Stomach (tissue), 4 donors: ENCODE results near the gene STAT6.

ENCODE experiments used
- EP300 ChIP-seq: sonication (generic); formaldehyde crosslinking; IDR thresholded peaks from one replicate; pipeline ENCODE4 v1.6.1; 2017; ENCODE audit warnings: antibody characterized with exemption
- POLR2A ChIP-seq, 4 donors: fragments of 450-650 bp; IDR thresholded peaks; one replicate each; pipeline ENCODE4 v1.6.1; 2016; ENCODE audit warnings: antibody characterized with exemption in 4 of 4, control low read depth in 2 of 4, mild to moderate bottlenecking in 1 of 4, moderate library complexity in 1 of 4
- POLR2AphosphoS5 ChIP-seq, 3 donors: sonication (generic); formaldehyde crosslinking; IDR thresholded peaks; one replicate each; pipeline ENCODE4 v1.6.1; 2016; ENCODE audit warnings: antibody characterized with exemption in 3 of 3
- TF ChIP-seq, protein P1 (sequence below), 7 experiments: fragments of 450-650 bp in 4 of 7; fragments of 200-600 bp in 3 of 7; sonication (generic) in 3 of 7; IDR thresholded peaks; one replicate each; pipeline ENCODE4 v1.5.1; 2016 to 2019; ENCODE audit warnings: antibody characterized with exemption in 7 of 7, control low read depth in 2 of 7, mild to moderate bottlenecking in 1 of 7

DNA sequence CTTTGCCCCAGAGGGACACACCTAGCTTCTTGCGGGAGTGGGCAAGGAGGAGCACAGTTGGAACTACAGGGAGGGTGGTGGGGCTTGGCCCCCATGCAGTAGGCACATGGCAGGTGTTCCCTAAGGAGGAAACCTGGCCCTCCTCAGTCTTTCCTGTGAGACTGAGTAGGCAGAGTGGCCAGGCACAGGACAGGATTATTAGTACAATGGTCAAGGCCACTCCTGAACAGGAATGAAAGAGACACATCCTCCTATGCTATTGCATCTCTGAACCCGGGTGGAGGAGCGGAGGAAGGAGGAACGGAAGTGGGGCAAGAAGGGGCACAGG lies 62.1 kb downstream of the STAT6 start:
- TF ChIP-seq, protein P1, sequence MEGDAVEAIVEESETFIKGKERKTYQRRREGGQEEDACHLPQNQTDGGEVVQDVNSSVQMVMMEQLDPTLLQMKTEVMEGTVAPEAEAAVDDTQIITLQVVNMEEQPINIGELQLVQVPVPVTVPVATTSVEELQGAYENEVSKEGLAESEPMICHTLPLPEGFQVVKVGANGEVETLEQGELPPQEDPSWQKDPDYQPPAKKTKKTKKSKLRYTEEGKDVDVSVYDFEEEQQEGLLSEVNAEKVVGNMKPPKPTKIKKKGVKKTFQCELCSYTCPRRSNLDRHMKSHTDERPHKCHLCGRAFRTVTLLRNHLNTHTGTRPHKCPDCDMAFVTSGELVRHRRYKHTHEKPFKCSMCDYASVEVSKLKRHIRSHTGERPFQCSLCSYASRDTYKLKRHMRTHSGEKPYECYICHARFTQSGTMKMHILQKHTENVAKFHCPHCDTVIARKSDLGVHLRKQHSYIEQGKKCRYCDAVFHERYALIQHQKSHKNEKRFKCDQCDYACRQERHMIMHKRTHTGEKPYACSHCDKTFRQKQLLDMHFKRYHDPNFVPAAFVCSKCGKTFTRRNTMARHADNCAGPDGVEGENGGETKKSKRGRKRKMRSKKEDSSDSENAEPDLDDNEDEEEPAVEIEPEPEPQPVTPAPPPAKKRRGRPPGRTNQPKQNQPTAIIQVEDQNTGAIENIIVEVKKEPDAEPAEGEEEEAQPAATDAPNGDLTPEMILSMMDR (IDR thresholded peaks at IDR 0.05) = no peak
- no peak for TF ChIP-seq POLR2A (IDR thresholded peaks at IDR 0.05)
- no peak for TF ChIP-seq POLR2AphosphoS5 (IDR thresholded peaks at IDR 0.05)
- no peak for TF ChIP-seq EP300
